Measurements from ENCODE around the gene RALY. TPM values are rescaled to one million over a fixed set of nuclear protein-coding genes. Genes with fewer than 3 reads are reported as not detected.

Gene RALY
- total RNA-seq (ENCODE audit: low replicate concordance): 40.8 and 76.9 TPM in 2 replicates

GRCh38 chr20:33993576-33994221 lies at the start of gene RALY:
Gene RALY (plus strand): TSS chr20:33993911. CDS start chr20:34072075, 78,164 bp downstream.

GRCh38 chr20:34111702-34112599 lies 118.2 kb downstream of the RALY start, which contains the start of gene EIF2S2:
Gene EIF2S2 (minus strand): TSS chr20:34112243. CDS start chr20:34112110, 133 bp downstream.

Other genes with a start within 250 kb of the RALY start
- 32.1 and 38.7 TPM in 2 replicates for gene CHMP4B, start 182.6 kb upstream of the RALY start, total RNA-seq (ENCODE audit: low replicate concordance)
- gene EIF2S2, start 118.3 kb downstream of the RALY start, total RNA-seq (ENCODE audit: low replicate concordance): 56.3 and 116 TPM in 2 replicates
- gene ASIP, start 247.5 kb downstream of the RALY start, total RNA-seq (ENCODE audit: low replicate concordance): not detected in 2 replicates